ENCODE data around the gene RASAL1. TPM values are rescaled to one million over a fixed set of nuclear protein-coding genes. Genes with fewer than 3 reads are reported as not detected.

Gene RASAL1
- total RNA-seq, 1 donor from 2014 or later = 0.26 TPM

- Histone ChIP-seq H3K27me3 (ENCODE audit: control insufficient read depth, insufficient read depth, low read length) (peaks cover 27% of the 10 kb centered on the region), H3K4me3 (ENCODE audit: low read depth, low read length) (no peak overlapping the region), H3K36me3 (ENCODE audit: control insufficient read depth, insufficient read depth, low read length) (no peaks in the 10 kb centered on the region)
- TF ChIP-seq CTCF (IDR thresholded peaks at IDR 0.05; ENCODE audit: insufficient read depth, low read length, severe bottlenecking) = no peak
- DNase-seq (ENCODE audit: low read depth) (no peak), FAIRE-seq (no peak)
These were observed 77.0 kb downstream of the RASAL1 start for GRCh38 chr12:113058553-113058952.

GRCh38 chr12:113057565-113058485, 77.7 kb downstream of the RASAL1 start:
- Histone ChIP-seq H3K36me3 (ENCODE audit: control insufficient read depth, insufficient read depth, low read length) (no peaks in the 10 kb centered on the region), H3K27me3 (ENCODE audit: control insufficient read depth, insufficient read depth, low read length) (peaks cover 27% of the 10 kb centered on the region), H3K4me3 (ENCODE audit: low read depth, low read length) (no peak overlapping the region)
- FAIRE-seq (no peak), DNase-seq (ENCODE audit: low read depth) (no peak)
- TF ChIP-seq CTCF (IDR thresholded peaks at IDR 0.05; ENCODE audit: insufficient read depth, low read length, severe bottlenecking) = no peak

GRCh38 chr12:113056631-113057488, 78.7 kb downstream of the RASAL1 start, which contains the start of gene DTX1:
Gene DTX1, plus strand, starts transcription at chr12:113056730. Its CDS starts 1,463 bp downstream, at chr12:113058193.
- H3K36me3 ChIP-seq (ENCODE audit: control insufficient read depth, insufficient read depth, low read length) = no peaks in the 10 kb centered on the region
- FAIRE-seq (no peak), DNase-seq (ENCODE audit: low read depth) (no peak)
- peaks cover 27% of the 10 kb centered on the region for H3K27me3 ChIP-seq (ENCODE audit: control insufficient read depth, insufficient read depth, low read length)
- no peak within 1 kb of the TSS for H3K4me3 ChIP-seq (ENCODE audit: low read depth, low read length)
- TF ChIP-seq CTCF (IDR thresholded peaks at IDR 0.05; ENCODE audit: insufficient read depth, low read length, severe bottlenecking) = no peak

GRCh38 chr12:113056381-113056630, 79.3 kb downstream of the RASAL1 start:
- FAIRE-seq (no peak), DNase-seq (ENCODE audit: low read depth) (no peak)
- no peak overlapping the region for H3K4me3 ChIP-seq (ENCODE audit: low read depth, low read length)
- peaks cover 27% of the 10 kb centered on the region for H3K27me3 ChIP-seq (ENCODE audit: control insufficient read depth, insufficient read depth, low read length)
- TF ChIP-seq CTCF (IDR thresholded peaks at IDR 0.05; ENCODE audit: insufficient read depth, low read length, severe bottlenecking) = no peak
- H3K36me3 ChIP-seq (ENCODE audit: control insufficient read depth, insufficient read depth, low read length) = no peaks in the 10 kb centered on the region

- no peak overlapping the region for H3K4me3 ChIP-seq (ENCODE audit: low read depth, low read length)
- FAIRE-seq (no peak), DNase-seq (ENCODE audit: low read depth) (no peak)
- H3K27me3 ChIP-seq (ENCODE audit: control insufficient read depth, insufficient read depth, low read length) = peaks cover 27% of the 10 kb centered on the region
- no peak for TF ChIP-seq CTCF (IDR thresholded peaks at IDR 0.05; ENCODE audit: insufficient read depth, low read length, severe bottlenecking)
- no peaks in the 10 kb centered on the region for H3K36me3 ChIP-seq (ENCODE audit: control insufficient read depth, insufficient read depth, low read length)
These were observed 79.8 kb downstream of the RASAL1 start for GRCh38 chr12:113055594-113056380.

Data from bronchial epithelial cell (primary cell).